ENCODE measurements around the gene IL21.

GRCh38 chr4:122635205-122635604, 14.3 kb upstream of the IL21 start:
- TF ChIP-seq CTCF (IDR thresholded peaks at IDR 0.05) (no peak), POLR2A (IDR thresholded peaks at IDR 0.05) (no peak)

Data from Peyer's patch (tissue), 4 donors.